ENCODE measurements around the gene CSNK1D. TPM values are rescaled to one million over a fixed set of nuclear protein-coding genes. Genes with fewer than 3 reads are reported as not detected.

Gene CSNK1D
- total RNA-seq (2022; extraction: Qiagen RNA extraction): 225 to 238 TPM (median 229 TPM) in 5 replicates

DNA sequence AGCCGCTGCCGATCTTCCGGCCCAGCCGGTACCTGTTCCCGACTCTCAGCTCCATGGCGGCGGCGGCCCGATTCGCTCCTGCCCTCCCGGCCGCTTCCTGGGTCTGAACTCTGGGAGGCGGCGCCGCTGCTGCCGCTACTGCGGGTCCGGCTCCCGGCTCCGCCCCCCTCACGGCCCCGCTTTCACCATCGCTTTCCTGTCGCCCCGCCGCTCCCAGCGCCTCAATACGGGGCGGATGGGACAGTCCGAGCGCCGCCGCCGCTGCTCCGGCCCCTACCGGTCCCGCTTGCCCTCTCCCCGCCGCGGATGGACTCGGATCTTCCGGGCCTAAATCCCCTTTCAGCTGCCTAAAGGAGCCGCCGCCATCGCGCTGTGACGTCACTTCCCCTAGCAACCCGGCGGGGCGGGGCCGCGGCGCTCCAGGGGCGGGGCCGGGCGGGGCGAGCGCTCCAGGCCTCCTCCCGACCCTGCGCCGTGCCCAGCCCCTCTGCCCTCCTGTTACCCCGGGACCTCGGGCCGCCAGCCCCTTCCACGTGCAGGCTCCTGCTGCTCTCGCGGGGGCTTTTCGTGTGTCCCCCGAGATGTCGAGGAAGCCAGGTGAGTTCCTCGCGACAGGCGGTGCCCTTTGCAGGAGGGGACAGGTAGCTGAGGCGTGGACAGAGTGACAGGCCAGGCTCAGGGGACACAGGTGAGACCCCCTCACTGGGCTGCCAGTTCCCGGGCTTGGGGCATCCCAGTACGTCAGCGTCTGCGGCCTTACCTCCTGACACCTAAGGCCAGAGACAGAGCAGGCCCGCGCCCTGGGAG lies at the start of gene CSNK1D:
CSNK1D (minus strand) TSS at position 374 of the 807 bp plus-strand sequence; CDS start at position 55, 319 bp downstream.

DNA sequence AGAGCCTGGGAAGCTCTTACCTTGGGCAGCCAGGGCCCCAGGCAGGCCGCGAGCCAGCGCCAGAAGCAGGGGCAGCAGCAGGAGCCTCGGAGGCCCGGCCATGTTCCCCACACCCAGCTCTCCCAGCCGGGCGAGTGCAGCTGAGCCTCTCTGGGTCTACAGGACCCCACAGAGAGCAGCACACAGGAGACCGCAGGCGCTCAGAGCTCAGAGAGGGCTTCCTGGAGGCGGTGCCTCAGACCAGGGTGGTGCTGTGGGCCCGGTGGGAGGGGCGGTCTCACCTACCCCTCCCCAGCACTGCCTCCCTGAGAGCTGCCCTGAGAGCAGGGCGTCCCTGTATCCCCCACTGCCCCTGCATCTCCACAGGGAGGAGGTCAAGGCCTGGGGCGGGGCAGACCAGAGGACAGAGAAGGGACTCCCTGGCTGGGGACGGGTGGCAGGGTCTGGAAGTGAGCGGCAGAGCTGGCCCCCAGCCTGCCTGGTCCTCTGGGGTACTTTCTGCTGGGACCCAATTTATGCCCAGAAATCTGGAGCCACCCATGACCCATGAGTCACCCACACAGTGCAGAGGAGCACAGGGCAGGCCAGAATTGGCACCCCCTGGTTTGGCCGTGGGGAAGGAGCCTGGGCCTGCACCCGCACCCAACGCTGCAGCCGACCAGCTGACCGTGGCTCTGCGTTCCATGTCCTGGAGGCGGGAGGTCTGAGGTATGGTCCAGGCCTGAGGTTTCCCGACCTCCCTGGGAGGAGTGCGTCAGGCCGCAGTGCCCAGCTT lies 44.1 kb upstream of the CSNK1D start, which contains the start of gene CD7:
CD7 (minus strand) TSS at position 215 of the 775 bp plus-strand sequence; CDS start at position 102, 113 bp downstream.

DNA sequence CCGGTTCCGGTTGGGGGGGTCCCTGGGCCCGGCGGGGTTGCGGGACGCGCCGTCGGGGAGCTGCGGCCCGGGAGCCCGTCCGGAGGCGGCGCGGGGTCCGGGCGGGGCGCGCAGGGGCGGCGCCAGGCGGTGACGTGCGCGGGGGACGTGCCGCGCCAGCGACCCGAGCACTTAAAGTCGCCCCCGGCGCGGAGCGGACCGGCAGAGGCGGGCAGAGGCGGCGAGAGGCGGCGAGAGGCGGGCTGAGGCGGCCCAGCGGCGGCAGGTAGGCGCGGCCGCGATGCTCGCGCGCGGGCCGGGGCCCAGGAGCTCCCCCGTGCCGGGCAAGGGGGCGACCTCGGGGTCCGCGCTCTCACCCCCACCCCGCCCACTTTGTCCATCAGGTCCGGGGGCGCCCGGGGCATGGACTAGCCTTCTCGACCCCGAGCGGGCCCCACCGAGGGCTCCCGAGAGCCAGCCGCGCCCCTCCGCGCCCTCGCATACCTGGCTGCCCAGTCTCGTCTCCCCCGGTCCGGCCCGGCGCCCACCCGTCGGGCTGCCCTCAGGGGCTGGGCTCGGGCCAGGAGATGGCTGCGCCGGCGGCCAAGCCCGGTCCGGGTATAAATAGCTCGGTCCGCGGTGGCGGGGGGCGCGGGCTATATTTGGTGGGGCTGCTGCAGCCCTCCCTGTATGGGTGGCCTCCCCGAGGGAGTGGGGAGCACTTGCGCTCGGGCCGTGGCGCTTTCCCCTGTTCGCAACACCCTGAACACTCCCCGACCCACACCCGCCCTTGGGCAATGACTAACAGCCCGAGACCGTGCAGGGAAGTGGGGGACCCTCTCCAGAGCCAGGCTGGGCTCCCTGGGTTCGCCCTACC lies 44.4 kb downstream of the CSNK1D start, which contains the start of gene SLC16A3:
SLC16A3 (plus strand) TSS at position 201 of the 856 bp plus-strand sequence. CDS start 6,967 bp downstream, outside the sequence.

GRCh38 chr17:82212331-82213250 lies 60.9 kb downstream of the CSNK1D start, which contains the start of gene CCDC57:
Gene CCDC57 (minus strand): TSS chr17:82212842. CDS start chr17:82201944, 10,898 bp downstream.

Other genes with a start within 250 kb of the CSNK1D start
- gene RAC3, start 242.0 kb downstream of the CSNK1D start, total RNA-seq (2022; extraction: Qiagen RNA extraction): 25.9 to 40.2 TPM (median 36.1 TPM) in 5 replicates
- gene DCXR, start 236.0 kb downstream of the CSNK1D start, total RNA-seq (2022; extraction: Qiagen RNA extraction): 61.0 to 102 TPM (median 96.9 TPM) in 5 replicates
- gene RFNG, start 221.9 kb downstream of the CSNK1D start, total RNA-seq (2022; extraction: Qiagen RNA extraction): 18.5 to 24.7 TPM (median 23.0 TPM) in 5 replicates
- gene GPS1, start 221.8 kb downstream of the CSNK1D start, total RNA-seq (2022; extraction: Qiagen RNA extraction): 114 to 145 TPM (median 137 TPM) in 5 replicates
- gene DUS1L, start 207.9 kb downstream of the CSNK1D start, total RNA-seq (2022; extraction: Qiagen RNA extraction): 76.1 to 141 TPM (median 135 TPM) in 5 replicates
- gene FASN, start 175.5 kb downstream of the CSNK1D start, total RNA-seq (2022; extraction: Qiagen RNA extraction): 132 to 142 TPM (median 139 TPM) in 5 replicates
- gene CCDC57, start 60.9 kb downstream of the CSNK1D start, total RNA-seq (2022; extraction: Qiagen RNA extraction): 19.5 to 28.4 TPM (median 27.6 TPM) in 5 replicates
- gene SLC16A3, start 44.7 kb downstream of the CSNK1D start, total RNA-seq (2022; extraction: Qiagen RNA extraction): 131 to 168 TPM (median 149 TPM) in 5 replicates
- 0.17 to 0.28 TPM (median 0.19 TPM) in 4 of 5 replicates, not detected in the other for gene CD7, start 43.9 kb upstream of the CSNK1D start, total RNA-seq (2022; extraction: Qiagen RNA extraction)
- 1.4 to 3.6 TPM (median 2.1 TPM) in 5 replicates for gene SECTM1, start 60.1 kb upstream of the CSNK1D start, total RNA-seq (2022; extraction: Qiagen RNA extraction)
- gene TEX19, start 85.5 kb upstream of the CSNK1D start, total RNA-seq (2022; extraction: Qiagen RNA extraction): 0.26 to 0.63 TPM (median 0.46 TPM) in 5 replicates
- 0.08 TPM in 1 of 5 replicates, not detected in the others for gene UTS2R, start 98.1 kb upstream of the CSNK1D start, total RNA-seq (2022; extraction: Qiagen RNA extraction)
- gene HEXD, start 144.6 kb upstream of the CSNK1D start, total RNA-seq (2022; extraction: Qiagen RNA extraction): 11.6 to 14.6 TPM (median 13.0 TPM) in 5 replicates
- gene OGFOD3, start 144.9 kb upstream of the CSNK1D start, total RNA-seq (2022; extraction: Qiagen RNA extraction): 20.3 to 25.1 TPM (median 22.9 TPM) in 5 replicates
- gene CYBC1, start 177.1 kb upstream of the CSNK1D start, total RNA-seq (2022; extraction: Qiagen RNA extraction): 52.7 to 57.5 TPM (median 53.5 TPM) in 5 replicates
- gene NARF, start 185.0 kb upstream of the CSNK1D start, total RNA-seq (2022; extraction: Qiagen RNA extraction): 45.0 to 58.4 TPM (median 55.4 TPM) in 5 replicates
- gene FOXK2, start 246.0 kb upstream of the CSNK1D start, total RNA-seq (2022; extraction: Qiagen RNA extraction): 46.9 to 55.6 TPM (median 53.2 TPM) in 5 replicates

Measured in A549 treated with Hydrocortisone at 1 μM for 4 hours (cell line).